ENCODE measurements around the gene TXNDC5. TPM values are rescaled to one million over a fixed set of nuclear protein-coding genes. Genes with fewer than 3 reads are reported as not detected.

Gene TXNDC5
- polyA plus RNA-seq, 1 donor: 88.4 TPM

DNA sequence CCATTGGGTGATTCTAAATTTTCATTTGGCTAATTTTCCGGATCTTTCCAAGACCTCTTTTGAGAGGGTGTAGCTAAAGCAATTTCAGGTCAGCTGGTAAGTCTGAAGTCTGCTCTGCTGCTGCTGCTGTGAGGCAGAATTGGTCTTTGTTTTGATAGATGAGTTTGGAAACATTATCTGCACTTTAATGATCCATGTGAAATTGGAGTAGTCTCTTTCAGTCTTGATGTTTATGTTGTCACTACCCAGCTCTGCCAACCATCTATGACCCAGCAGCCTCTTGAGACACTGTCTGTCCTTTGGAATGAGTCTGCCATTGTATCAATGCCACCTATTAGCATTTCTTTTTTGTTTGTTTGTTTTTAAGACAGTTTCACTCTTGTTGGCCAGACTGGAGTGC is 44.1 kb downstream of the TXNDC5 start:
- DNase-seq: peak; percentile 31

DNA sequence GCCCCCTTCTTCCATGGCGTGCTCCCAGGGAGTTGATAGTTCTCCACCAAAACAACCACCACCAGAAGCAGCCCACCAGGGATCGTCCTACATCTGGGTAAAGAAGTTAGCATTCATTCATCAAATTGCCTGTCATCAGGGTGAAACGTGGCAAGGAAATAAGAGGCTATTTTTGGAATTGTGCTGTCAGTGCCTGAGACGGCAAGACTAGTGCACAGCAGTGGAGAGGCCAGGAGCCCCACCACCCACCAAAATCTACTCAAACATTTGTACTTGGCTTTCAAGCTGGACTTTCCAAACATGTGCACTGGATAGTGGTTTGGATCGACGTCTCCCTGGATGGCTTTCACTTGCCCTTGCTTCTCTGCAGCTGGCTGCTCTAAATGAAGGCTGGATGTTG is 44.8 kb downstream of the TXNDC5 start:
- no peak for DNase-seq

DNA sequence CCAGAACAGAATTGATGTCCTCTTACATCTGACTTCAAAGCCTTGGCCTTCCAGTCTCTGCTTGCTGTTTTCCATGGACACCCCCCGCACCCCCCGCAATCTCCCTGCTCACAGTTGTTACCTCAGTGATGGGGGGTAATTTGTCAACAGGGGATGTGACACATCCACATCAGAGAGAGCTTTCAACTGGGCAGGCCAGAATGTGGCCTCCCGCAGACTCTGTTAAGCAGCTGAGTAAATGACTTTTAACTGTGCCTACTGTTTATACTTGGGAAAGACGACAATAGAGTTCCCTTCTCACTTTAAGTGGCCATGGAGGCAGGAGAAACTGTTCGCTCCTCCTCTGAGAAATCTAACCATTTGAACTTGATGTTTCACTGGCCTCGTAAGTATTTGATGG is 51.0 kb downstream of the TXNDC5 start:
- no peak for DNase-seq

DNA sequence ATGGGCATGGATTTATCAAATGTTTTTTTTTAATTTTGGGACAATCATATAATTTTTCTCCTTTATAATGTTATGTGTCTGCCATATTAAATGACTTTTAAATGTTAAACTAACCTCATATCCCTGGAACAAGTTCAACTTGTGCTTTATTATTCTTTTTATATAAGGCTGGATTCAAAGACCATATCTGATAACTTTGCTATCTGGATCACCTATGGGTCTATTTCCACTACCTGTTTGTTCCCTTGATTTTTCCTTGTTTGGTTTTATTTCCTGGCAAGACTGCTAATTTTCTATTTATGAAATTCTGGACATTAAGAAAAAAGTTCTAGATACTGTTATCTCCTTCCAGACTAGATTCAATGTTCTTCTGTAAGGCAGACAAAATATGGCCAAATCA is 58.8 kb downstream of the TXNDC5 start:
- DNase-seq: no peak

DNA sequence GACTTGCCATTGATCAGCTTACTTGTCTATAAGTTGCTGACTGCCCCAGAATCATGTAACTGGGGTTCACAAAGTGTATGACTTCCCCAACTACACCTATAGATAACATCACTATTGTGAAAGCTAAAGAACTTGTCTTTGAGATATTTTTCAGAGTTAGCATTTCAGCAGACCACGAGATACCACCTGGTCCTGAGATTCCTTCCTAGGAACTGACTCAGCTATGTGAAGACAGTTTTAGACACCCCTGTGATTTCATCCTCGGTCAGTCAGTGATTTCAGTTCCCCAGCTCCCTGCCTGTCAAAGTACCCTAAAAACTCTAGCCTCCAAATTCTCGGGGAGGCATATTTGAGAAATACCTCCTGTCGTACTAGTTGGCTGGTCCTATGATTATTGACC is 62.4 kb downstream of the TXNDC5 start:
- DNase-seq: no peak

DNA sequence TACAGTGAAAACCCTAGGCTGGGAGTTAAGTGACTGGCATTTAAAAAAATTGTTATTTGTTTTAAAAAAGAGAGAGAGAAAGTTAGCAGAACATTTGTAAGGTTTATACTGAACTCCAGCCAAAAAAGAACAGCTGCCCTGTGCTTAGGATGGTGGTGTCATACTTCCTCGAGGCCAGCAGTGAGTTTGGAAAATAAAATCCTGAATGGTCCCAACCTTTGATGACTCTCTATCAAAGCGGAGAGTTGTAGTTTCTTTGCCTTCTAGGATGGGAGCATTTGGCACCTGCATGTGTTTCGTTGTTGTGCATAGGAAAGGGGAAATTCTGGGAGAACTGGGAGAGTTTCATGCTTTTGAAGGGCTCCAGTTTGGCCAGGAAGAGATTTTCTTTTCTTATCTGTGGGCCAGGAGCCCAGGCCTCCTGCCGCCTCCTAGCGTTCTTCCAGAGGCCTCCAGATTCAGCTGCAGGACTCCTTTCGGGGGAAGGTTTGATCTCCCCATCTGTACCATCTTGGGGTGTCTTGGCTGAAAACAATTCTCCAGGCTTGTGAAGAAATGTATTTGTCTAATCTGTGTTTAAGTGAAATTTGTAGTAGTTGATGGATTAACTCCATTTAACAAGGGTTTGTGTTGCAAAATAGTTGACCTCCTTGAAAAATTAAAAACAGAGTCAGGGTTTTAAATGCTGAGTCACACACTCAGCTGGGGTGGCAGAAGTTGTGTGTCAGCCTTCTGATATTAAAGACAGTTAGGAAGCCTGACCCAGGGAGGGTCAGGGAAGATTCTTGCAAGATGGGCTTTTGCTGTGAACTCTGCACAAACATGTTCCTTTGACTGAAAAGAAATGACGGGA is 63.4 kb downstream of the TXNDC5 start:
- no peak for DNase-seq

DNA sequence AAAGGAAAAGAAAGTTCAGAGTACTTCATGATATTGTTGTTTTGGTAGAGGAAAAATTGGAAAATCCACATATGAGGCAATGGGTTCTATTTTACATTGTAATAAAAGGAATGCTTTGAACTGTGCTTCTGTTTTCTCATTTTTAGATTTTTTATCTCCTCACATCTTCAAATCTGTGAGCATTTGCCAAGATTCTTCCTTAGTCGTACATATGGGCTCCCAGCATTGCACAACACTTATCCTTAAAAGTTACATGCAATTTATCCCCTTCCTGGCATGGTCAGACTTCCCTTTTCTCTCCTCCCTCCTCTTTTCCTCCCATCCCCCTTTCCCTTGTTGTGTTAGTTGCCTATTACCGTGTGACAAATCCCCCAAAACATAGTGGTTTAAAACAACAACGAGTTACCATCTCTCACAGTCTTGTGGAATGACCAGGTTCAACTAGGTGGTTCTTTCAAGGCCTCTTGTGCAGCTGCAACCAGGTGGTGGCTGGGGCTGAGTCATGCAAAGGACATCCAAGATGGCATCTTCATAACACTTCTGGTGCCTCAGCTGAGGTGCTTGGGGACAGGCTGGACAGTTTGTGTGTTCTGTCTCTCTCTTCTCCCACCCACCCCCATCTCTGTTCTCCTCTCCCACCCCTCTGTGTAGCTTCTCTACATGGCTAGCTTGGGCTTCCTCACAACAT is 68.7 kb downstream of the TXNDC5 start:
- no peak for DNase-seq

DNA sequence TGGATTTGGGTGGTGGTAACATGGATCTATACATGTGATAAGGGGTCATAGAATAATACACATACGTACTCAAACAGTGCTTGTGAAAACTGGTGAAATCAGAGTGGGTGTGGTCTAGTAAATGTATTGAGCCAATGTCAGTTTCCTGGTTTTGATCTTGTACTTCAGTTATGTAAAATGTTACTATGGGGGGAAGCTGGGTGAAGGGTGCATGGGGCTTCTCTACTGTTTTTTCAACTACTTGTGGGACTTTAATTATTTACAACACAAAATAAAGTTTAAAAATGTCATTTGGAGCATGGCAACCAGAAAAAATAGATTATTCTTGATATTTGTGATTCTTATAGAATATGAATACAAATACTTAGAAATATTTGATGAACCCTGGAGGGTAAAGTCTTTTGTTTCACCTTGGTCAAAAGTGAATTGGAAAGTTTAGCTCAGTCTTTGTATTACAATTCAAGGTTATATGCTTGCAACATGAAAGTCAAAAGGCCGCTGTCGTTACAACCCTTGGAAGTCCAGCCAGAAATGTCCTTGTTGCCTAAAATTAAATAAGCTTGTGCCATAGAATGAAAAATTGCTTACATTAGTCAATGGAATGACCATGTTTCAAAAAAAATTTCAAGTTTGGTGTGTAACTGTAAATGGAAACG is 74.1 kb downstream of the TXNDC5 start:
- no peak for DNase-seq

DNA sequence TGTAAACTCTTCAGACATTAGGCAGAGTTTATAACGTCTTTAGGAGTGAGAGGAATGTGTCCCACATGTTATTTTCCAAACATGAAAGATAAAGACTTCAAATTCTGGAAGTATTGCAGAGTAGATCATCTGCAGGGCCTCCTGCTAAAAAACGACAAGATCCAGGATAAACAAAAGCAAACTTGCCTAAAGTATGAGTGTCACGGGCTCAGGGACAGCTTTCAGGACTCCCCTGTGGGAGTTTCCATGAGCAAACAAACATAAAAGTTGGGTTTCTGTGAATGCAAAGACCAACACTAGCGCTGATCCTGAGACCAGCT is 76.9 kb downstream of the TXNDC5 start:
- no peak for DNase-seq

DNA sequence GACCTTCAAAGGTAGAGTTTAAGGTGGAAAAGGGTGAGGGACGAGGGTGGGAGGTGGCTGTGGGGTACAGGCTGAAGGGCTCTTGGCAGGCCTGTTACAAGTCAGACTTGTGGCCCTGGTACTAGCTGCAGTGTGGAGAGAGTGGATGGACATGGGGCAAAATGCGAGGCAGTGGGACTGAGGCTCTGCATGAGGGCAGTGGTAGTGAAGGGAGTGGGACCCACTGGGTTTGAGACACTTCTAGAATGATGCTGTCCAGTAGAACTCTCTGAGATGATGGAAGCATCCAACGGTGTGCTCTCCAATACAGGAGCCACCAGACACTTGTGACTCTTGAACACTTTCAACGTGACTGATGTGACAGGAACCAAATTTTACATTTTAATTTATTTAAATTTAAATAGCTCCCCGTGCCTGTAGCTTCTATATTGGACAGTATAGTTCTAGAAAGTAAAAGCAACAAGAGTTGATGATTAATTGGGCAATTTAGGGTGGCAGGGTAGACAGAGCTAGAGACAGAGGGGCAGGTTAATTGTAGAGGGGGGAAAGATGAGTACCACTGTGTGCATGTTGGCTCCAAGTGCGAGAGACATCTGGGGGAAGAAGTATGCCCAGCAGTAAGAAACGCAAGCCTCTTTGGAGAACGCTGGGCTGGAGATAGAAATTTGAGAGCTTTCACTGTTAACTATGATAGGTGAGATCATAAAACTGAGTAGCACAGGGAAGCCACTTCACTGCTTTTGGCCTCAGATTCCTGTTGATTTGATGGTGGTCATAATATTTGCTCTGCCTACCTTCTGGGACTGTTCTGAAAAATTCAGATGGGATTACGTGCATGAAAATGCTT is 77.5 kb downstream of the TXNDC5 start:
- DNase-seq: no peak

Other genes with a start within 250 kb of the TXNDC5 start
- gene BMP6, start 184.7 kb downstream of the TXNDC5 start, polyA plus RNA-seq (ENCODE audit: insufficient read length): 6.8 TPM
- gene BLOC1S5, start 153.6 kb upstream of the TXNDC5 start, polyA plus RNA-seq (ENCODE audit: insufficient read length): 41.3 TPM
- 57.6 TPM for gene EEF1E1, start 191.8 kb upstream of the TXNDC5 start, polyA plus RNA-seq (ENCODE audit: insufficient read length)